Nephron progenitor cell (in vitro differentiated cells): ENCODE data around the gene SLC6A7.
A peak's percentile ranks its signal among the peaks of the same experiment; 100 is the strongest.

Source experiments
- DNase-seq: peaks from one replicate; pipeline ENCODE4 v3.0.0; 2021
- H3K27ac Mint-ChIP-seq: 2 replicates; pipeline ENCODE4 v1.8.0; 2021; ENCODE audit warnings: mild to moderate bottlenecking, moderate library complexity, mixed read lengths
- H3K27me3 Mint-ChIP-seq: 2 replicates; pipeline ENCODE4 v1.8.0; 2021; ENCODE audit warnings: mild to moderate bottlenecking, low read depth, mixed read lengths; ENCODE audit not compliant: poor library complexity
- H3K36me3 Mint-ChIP-seq: 2 replicates; pipeline ENCODE4 v1.8.0; 2021; ENCODE audit warnings: low read depth, mixed read lengths
- H3K4me1 Mint-ChIP-seq: 2 replicates; pipeline ENCODE4 v1.8.0; 2021; ENCODE audit warnings: mixed read lengths
- H3K4me3 Mint-ChIP-seq: 2 replicates; pipeline ENCODE4 v1.8.0; 2021; ENCODE audit warnings: mild to moderate bottlenecking, moderate library complexity, mixed read lengths
- H3K9me3 Mint-ChIP-seq: 2 replicates; pipeline ENCODE4 v1.8.0; 2021; ENCODE audit warnings: mild to moderate bottlenecking, moderate library complexity, mixed read lengths
- TF ChIP-seq, protein P1 (sequence below): fragments of 200-600 bp; sonication (generic); IDR thresholded peaks from 2 replicates; pipeline ENCODE4 v1.5.0; 2021; ENCODE audit warnings: antibody characterized with exemption

SLC6A7 gene

DNA sequence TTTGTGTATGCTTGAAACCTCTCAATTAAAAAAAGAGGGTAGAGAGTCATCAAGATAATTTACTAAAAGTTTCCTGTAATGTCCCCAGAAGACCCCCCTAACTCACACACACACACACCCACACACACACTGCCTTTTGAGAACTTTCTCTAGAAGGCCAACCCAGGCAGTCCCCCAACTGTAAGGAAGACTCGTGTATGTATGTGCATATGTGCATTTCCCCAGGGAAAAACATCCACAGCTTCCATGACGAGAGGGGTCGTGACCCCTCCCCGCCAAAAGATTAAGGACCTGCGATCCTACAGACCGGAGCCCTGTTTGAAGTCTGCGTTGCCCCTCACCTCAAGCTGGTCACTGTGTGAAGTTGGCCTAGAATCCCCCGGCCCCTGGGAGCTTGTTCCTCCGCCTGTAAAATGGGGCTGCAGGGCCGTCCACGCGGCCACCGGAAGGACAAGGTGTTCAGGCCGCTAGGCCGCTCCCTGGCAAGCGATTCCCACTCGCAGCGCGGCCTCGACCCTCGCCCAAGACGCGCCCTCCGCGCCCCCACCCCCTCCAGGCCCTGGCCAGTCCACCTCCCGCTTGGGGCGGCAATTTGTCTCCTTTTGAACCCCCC is 23.7 kb upstream of the SLC6A7 start:
- H3K27ac Mint-ChIP-seq = no peak overlapping the region
- no peaks in the 10 kb centered on the region for H3K9me3 Mint-ChIP-seq
- peaks cover 3% of the 10 kb centered on the region for H3K27me3 Mint-ChIP-seq
- peak; percentile 28 for DNase-seq
- TF ChIP-seq, protein P1, sequence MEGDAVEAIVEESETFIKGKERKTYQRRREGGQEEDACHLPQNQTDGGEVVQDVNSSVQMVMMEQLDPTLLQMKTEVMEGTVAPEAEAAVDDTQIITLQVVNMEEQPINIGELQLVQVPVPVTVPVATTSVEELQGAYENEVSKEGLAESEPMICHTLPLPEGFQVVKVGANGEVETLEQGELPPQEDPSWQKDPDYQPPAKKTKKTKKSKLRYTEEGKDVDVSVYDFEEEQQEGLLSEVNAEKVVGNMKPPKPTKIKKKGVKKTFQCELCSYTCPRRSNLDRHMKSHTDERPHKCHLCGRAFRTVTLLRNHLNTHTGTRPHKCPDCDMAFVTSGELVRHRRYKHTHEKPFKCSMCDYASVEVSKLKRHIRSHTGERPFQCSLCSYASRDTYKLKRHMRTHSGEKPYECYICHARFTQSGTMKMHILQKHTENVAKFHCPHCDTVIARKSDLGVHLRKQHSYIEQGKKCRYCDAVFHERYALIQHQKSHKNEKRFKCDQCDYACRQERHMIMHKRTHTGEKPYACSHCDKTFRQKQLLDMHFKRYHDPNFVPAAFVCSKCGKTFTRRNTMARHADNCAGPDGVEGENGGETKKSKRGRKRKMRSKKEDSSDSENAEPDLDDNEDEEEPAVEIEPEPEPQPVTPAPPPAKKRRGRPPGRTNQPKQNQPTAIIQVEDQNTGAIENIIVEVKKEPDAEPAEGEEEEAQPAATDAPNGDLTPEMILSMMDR = no peak
- peak overlapping the region; percentile 47 for H3K4me3 Mint-ChIP-seq
- H3K36me3 Mint-ChIP-seq = no peaks in the 10 kb centered on the region
- peaks cover 76% of the 10 kb centered on the region for H3K4me1 Mint-ChIP-seq

DNA sequence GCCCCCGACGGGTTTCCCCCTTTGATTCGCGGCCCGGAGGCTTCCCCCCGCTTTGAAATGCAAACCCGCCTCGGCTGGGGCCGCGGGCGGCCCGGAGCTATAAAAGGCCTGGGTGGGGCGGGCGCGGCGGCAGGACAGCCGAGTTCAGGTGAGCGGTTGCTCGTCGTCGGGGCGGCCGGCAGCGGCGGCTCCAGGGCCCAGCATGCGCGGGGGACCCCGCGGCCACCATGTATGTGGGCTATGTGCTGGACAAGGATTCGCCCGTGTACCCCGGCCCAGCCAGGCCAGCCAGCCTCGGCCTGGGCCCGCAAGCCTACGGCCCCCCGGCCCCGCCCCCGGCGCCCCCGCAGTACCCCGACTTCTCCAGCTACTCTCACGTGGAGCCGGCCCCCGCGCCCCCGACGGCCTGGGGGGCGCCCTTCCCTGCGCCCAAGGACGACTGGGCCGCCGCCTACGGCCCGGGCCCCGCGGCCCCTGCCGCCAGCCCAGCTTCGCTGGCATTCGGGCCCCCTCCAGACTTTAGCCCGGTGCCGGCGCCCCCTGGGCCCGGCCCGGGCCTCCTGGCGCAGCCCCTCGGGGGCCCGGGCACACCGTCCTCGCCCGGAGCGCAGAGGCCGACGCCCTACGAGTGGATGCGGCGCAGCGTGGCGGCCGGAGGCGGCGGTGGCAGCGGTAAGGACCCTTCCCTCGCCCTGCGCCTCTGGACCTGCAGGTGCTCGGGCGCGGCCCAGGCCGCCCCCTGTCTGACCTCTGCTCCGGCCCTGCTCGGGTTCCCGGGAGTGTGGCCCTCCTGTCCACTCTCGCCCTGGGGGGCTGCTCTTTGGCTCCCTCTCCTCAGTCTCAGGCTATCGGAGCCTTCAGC is 23.0 kb upstream of the SLC6A7 start, which contains the start of gene CDX1:
TSS of gene CDX1 (plus strand) at position 129 of the 862 bp plus-strand sequence. CDS start at position 228, 99 bp downstream.
- no peaks in the 10 kb centered on the region for H3K36me3 Mint-ChIP-seq
- no peaks in the 10 kb centered on the region for H3K9me3 Mint-ChIP-seq
- TF ChIP-seq, protein P1 = no peak
- peaks cover 69% of the 10 kb centered on the region for H3K4me1 Mint-ChIP-seq
- DNase-seq = peak; percentile 54
- H3K27me3 Mint-ChIP-seq = peaks cover 3% of the 10 kb centered on the region
- peak within 1 kb of the TSS; percentile 94 for H3K27ac Mint-ChIP-seq
- peak within 1 kb of the TSS; percentile 78 for H3K4me3 Mint-ChIP-seq

DNA sequence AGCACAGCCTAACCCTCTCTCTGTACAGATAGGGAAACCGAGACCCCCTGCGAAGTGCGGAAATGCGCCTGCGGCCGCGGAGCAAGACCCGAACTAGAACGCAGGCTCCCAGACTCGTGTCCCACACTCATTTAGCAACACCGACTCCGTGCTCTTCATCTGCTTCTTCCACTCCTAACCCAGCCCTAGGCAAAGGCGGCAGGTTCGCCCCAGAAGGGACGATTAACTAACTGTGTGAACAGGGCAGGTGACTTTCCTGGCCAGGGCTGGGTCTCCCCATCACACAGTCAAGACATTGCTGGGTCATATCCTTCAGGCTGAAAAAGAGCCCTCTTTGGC is 22.4 kb upstream of the SLC6A7 start:
- peaks cover 69% of the 10 kb centered on the region for H3K4me1 Mint-ChIP-seq

DNA sequence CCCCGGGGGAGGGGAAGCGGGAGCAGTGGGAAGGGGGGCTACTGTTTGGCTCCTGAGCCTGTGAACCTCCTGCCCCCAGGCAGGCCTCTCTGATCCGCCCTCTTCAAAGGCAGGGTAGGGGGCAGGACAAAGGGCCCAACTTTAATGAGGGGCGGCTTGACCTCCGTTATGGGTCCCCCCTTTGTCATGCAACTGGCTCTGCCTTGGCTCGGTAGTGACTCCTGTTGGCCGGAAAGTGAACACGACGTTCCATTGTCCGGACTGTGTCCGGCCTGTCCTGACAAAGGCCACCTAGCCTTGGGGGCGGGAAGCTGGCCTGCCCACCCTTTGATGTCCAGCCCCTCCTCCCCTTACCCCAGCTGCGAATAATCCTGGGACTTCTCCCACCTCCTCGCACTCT is 22.0 kb upstream of the SLC6A7 start:
- Mint-ChIP-seq H3K9me3 (no peaks in the 10 kb centered on the region), H3K27me3 (peaks cover 3% of the 10 kb centered on the region), H3K4me1 (peaks cover 69% of the 10 kb centered on the region), H3K27ac (no peak overlapping the region), H3K4me3 (peak overlapping the region; percentile 78), H3K36me3 (no peaks in the 10 kb centered on the region)
- TF ChIP-seq, protein P1 = peak; percentile 41
- DNase-seq = no peak

More for the DNA sequence above, 22.4 kb upstream of the SLC6A7 start:
- Mint-ChIP-seq H3K4me3 (peak overlapping the region; percentile 78), H3K36me3 (no peaks in the 10 kb centered on the region), H3K27me3 (peaks cover 3% of the 10 kb centered on the region), H3K27ac (peak overlapping the region; percentile 87), H3K9me3 (no peaks in the 10 kb centered on the region)
- DNase-seq = no peak
- TF ChIP-seq, protein P1 = no peak

DNA sequence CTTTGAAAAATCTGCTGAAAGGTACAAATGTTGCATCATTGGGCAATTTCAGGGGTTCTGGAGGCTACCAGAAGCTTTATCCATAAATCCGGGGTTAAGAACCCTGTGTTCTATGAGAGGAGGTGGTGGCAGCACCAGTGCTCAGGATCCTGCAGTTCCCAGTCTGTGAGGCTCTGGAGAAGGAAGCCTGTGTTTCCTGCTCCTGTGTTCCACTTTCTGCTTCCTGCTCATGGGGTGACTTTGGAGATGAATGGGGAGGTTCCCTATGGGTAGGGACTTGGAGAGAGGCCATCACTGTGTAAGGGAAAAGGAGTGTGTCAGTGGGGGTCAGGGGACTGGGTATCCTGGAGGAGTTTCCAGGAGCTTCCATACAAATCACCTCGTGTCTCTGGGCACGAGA is 21.0 kb upstream of the SLC6A7 start:
- TF ChIP-seq, protein P1 = no peak
- Mint-ChIP-seq H3K27ac (no peak overlapping the region), H3K27me3 (peaks cover 5% of the 10 kb centered on the region), H3K4me1 (peaks cover 69% of the 10 kb centered on the region), H3K9me3 (no peaks in the 10 kb centered on the region), H3K36me3 (no peaks in the 10 kb centered on the region), H3K4me3 (peak overlapping the region; percentile 7)
- DNase-seq = no peak
